WTC11 (cell line): ENCODE data around the gene BTBD9. TPM values are rescaled to one million over a fixed set of nuclear protein-coding genes. Genes with fewer than 3 reads are reported as not detected.

Experiments used
- ATAC-seq: fragments of 200-7000 bp; cut with Tn5 transposase; 2 replicates; pipeline ENCODE4 v1.10.0; 2021; ENCODE audit warnings: mild to moderate bottlenecking, moderate library complexity
- CTCF ChIA-PET: fragments of 300-600 bp; sonication (Branson Sonifier 250); formaldehyde crosslinking; loops from one replicate; lab custom pipeline; 2021; ENCODE audit warnings: antibody characterized with exemption; lab: Charles Lee
- POLR2A ChIA-PET: fragments of 350-600 bp; sonication (Branson Sonifier 250); formaldehyde crosslinking; loops from one replicate; lab custom pipeline; 2021; ENCODE audit warnings: antibody characterized with exemption; lab: Charles Lee
- DNase-seq: peaks from one replicate; pipeline ENCODE4 v3.0.0; 2021; ENCODE audit warnings: low spot score
- H3K27ac Mint-ChIP-seq: 2 replicates; pipeline ENCODE4 v1.8.0; 2021; ENCODE audit warnings: mixed read lengths
- H3K27me3 Mint-ChIP-seq: 2 replicates; pipeline ENCODE4 v1.8.0; 2021; ENCODE audit warnings: low read depth, mild to moderate bottlenecking, moderate library complexity, mixed read lengths
- H3K36me3 Mint-ChIP-seq: 2 replicates; pipeline ENCODE4 v1.8.0; 2021; ENCODE audit warnings: mixed read lengths
- H3K4me1 Mint-ChIP-seq: 2 replicates; pipeline ENCODE4 v1.8.0; 2022; ENCODE audit warnings: mixed read lengths
- H3K4me3 Mint-ChIP-seq: 2 replicates; pipeline ENCODE4 v1.8.0; 2021; ENCODE audit warnings: mild to moderate bottlenecking, moderate library complexity, mixed read lengths
- H3K9me3 Mint-ChIP-seq: 2 replicates; pipeline ENCODE4 v1.8.0; 2021; ENCODE audit warnings: mixed read lengths
- ATF1 ChIP-seq: sonication (generic); formaldehyde crosslinking; IDR thresholded peaks from 2 replicates; pipeline ENCODE4 v1.8.1; 2023; ENCODE audit warnings: mild to moderate bottlenecking, moderate library complexity, missing genetic modification reagents
- CDX4 ChIP-seq: fragments of 250-450 bp; sonication (Bioruptor Pico); IDR thresholded peaks from 2 replicates; pipeline ENCODE4 v1.9.0; 2021; ENCODE audit warnings: moderate library complexity, mild to moderate bottlenecking, inconsistent platforms, borderline replicate concordance
- CREB1 ChIP-seq: sonication (generic); formaldehyde crosslinking; IDR thresholded peaks from 2 replicates; pipeline ENCODE4 v1.8.0; 2023; ENCODE audit warnings: mild to moderate bottlenecking, missing genetic modification reagents
- CREM ChIP-seq: sonication (generic); formaldehyde crosslinking; IDR thresholded peaks from 2 replicates; pipeline ENCODE4 v1.8.1; 2022; ENCODE audit warnings: mild to moderate bottlenecking, missing genetic modification reagents, moderate library complexity
- E2F5 ChIP-seq: sonication (generic); formaldehyde crosslinking; IDR thresholded peaks from 2 replicates; pipeline ENCODE4 v1.8.1; 2022; ENCODE audit warnings: mild to moderate bottlenecking, moderate library complexity, missing genetic modification reagents
- ELF4 ChIP-seq: sonication (generic); formaldehyde crosslinking; IDR thresholded peaks from 2 replicates; pipeline ENCODE4 v1.8.1; 2022; ENCODE audit warnings: low read depth, mild to moderate bottlenecking, moderate library complexity, missing genetic modification reagents
- HMGA2 ChIP-seq: fragments of 250-450 bp; sonication (Bioruptor Pico); IDR thresholded peaks from 2 replicates; pipeline ENCODE4 v1.4.0; 2021; ENCODE audit warnings: mild to moderate bottlenecking, moderate library complexity
- IRF1 ChIP-seq: sonication (generic); formaldehyde crosslinking; IDR thresholded peaks from 2 replicates; pipeline ENCODE4 v1.8.0; 2023; ENCODE audit warnings: missing genetic modification reagents
- NR1H2 ChIP-seq: sonication (generic); formaldehyde crosslinking; IDR thresholded peaks from 2 replicates; pipeline ENCODE4 v1.9.0; 2021; ENCODE audit warnings: mild to moderate bottlenecking, moderate library complexity, missing genetic modification reagents
- NR2C2 ChIP-seq: sonication (generic); formaldehyde crosslinking; IDR thresholded peaks from 2 replicates; pipeline ENCODE4 v1.8.0; 2022; ENCODE audit warnings: mild to moderate bottlenecking, missing genetic modification reagents
- NR3C1 ChIP-seq: sonication (generic); formaldehyde crosslinking; conservative IDR thresholded peaks from 2 replicates; pipeline ENCODE4 v1.8.1; 2023; ENCODE audit warnings: low read depth, mild to moderate bottlenecking, missing genetic modification reagents
- PRDM15 ChIP-seq: sonication (generic); formaldehyde crosslinking; IDR thresholded peaks from 2 replicates; pipeline ENCODE4 v1.8.0; 2022; ENCODE audit warnings: missing genetic modification reagents
- SMAD4 ChIP-seq: sonication (generic); formaldehyde crosslinking; IDR thresholded peaks from 2 replicates; pipeline ENCODE4 v1.8.0; 2022; ENCODE audit warnings: mild to moderate bottlenecking, missing genetic modification reagents
- SOX15 ChIP-seq: fragments of 250-450 bp; sonication (Bioruptor Pico); IDR thresholded peaks from 2 replicates; pipeline ENCODE4 v1.9.0; 2021; ENCODE audit warnings: mild to moderate bottlenecking
- TEAD1 ChIP-seq: sonication (generic); formaldehyde crosslinking; IDR thresholded peaks from 2 replicates; pipeline ENCODE4 v1.8.0; 2022; ENCODE audit warnings: mild to moderate bottlenecking, missing genetic modification reagents
- ZBTB43 ChIP-seq: sonication (generic); formaldehyde crosslinking; IDR thresholded peaks from 2 replicates; pipeline ENCODE4 v1.8.1; 2023; ENCODE audit warnings: mild to moderate bottlenecking, missing genetic modification reagents
- ZMAT4 ChIP-seq: fragments of 250-450 bp; sonication (Bioruptor Pico); IDR thresholded peaks from 2 replicates; pipeline ENCODE4 v1.9.0; 2021; ENCODE audit warnings: mild to moderate bottlenecking
- ZNF396 ChIP-seq: fragments of 250-450 bp; sonication (Bioruptor Pico); IDR thresholded peaks from 2 replicates; pipeline ENCODE4 v1.8.0; 2021; ENCODE audit warnings: mild to moderate bottlenecking, moderate library complexity, borderline replicate concordance
- ZNF532 ChIP-seq: fragments of 250-450 bp; sonication (Bioruptor Pico); IDR thresholded peaks from 2 replicates; pipeline ENCODE4 v1.9.0; 2021; ENCODE audit warnings: mild to moderate bottlenecking, borderline replicate concordance
- total RNA-seq: library from RNA; stranded (reverse); gene quantifications from 3 replicates; pipeline ENCODE4 v1.2.3, GENCODE V29; 2021

Gene BTBD9
- total RNA-seq, 1 experiment from 2014 or later = 4.2 TPM

- POLR2A ChIA-PET = no interaction called here
- H3K4me3 Mint-ChIP-seq = no peak overlapping the region
- H3K27ac Mint-ChIP-seq = no peak overlapping the region
- peaks cover 13% of the 10 kb centered on the region for H3K4me1 Mint-ChIP-seq
- H3K36me3 Mint-ChIP-seq = no peaks in the 10 kb centered on the region
- no peak for DNase-seq
- H3K9me3 Mint-ChIP-seq = no peaks in the 10 kb centered on the region
- no peak for ATAC-seq
- H3K27me3 Mint-ChIP-seq = no peaks in the 10 kb centered on the region
- no peak for TF ChIP-seq PRDM15 (CRISPR knock-in tag)
- TF ChIP-seq SOX15 (CRISPR knock-in tag) = no peak
- TF ChIP-seq CREM (CRISPR knock-in tag) = no peak
- TF ChIP-seq ATF1 = no peak
- TF ChIP-seq CREB1 = no peak
- no peak for TF ChIP-seq ZBTB43 (CRISPR knock-in tag)
- no peak for TF ChIP-seq IRF1
- no peak for TF ChIP-seq TEAD1 (CRISPR knock-in tag)
- TF ChIP-seq NR3C1 (CRISPR knock-in tag) = no peak
- TF ChIP-seq E2F5 (CRISPR knock-in tag) = no peak
- no peak for TF ChIP-seq HMGA2 (CRISPR knock-in tag)
- TF ChIP-seq SMAD4 = no peak
- TF ChIP-seq ZMAT4 (CRISPR knock-in tag) = no peak
- no peak for TF ChIP-seq NR1H2 (CRISPR knock-in tag)
- TF ChIP-seq, all 79 proteins: peak for 0
- CTCF ChIA-PET = no interaction called here
Measured at GRCh38 chr6:38354037-38354381, 285.7 kb downstream of the BTBD9 start.

GRCh38 chr6:38353310-38354036 is 286.3 kb downstream of the BTBD9 start:
- H3K4me3 Mint-ChIP-seq = no peak overlapping the region
- POLR2A ChIA-PET = no interaction called here
- H3K9me3 Mint-ChIP-seq = no peaks in the 10 kb centered on the region
- DNase-seq (no peak), ATAC-seq (no peak)
- no peak overlapping the region for H3K27ac Mint-ChIP-seq
- H3K4me1 Mint-ChIP-seq = peaks cover 13% of the 10 kb centered on the region
- H3K36me3 Mint-ChIP-seq = no peaks in the 10 kb centered on the region
- CTCF ChIA-PET = no interaction called here
- no peaks in the 10 kb centered on the region for H3K27me3 Mint-ChIP-seq
- TF ChIP-seq ZNF396 (CRISPR knock-in tag) (no peak), CDX4 (no peak), ELF4 (CRISPR knock-in tag) (no peak), PRDM15 (CRISPR knock-in tag) (no peak), ZNF532 (no peak), NR2C2 (no peak)
